Measurements from ENCODE around the gene COX6A2. TPM values are rescaled to one million over a fixed set of nuclear protein-coding genes. Genes with fewer than 3 reads are reported as not detected.
"Not testable (repeated sequence)": the region's sequence is repeated elsewhere in the genome, so short reads cannot be mapped to it uniquely, and the experiment has no call there.

Gene COX6A2
- total RNA-seq, 1 donor from 2014 or later: 16.3 TPM

DNA sequence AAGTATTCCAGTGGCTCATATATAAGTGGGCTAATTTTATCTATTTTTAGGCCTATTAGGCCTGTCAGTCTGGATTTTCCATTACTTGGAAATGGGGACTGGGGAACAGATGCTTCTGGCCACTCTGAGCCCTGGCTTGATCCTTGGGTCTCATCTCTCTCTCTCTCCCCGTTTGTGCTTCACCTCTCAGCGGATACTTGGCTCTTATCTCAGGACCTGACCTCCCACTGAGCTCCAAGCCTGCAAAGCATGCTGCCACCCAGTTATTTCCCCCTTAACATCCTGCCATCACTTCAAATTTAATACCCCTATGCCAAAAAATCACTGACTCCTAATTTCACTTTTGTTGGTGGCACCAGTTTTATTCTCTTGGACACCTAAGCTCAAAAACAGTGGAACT is 10.3 kb upstream of the COX6A2 start:
- DNase-seq: no peak

DNA sequence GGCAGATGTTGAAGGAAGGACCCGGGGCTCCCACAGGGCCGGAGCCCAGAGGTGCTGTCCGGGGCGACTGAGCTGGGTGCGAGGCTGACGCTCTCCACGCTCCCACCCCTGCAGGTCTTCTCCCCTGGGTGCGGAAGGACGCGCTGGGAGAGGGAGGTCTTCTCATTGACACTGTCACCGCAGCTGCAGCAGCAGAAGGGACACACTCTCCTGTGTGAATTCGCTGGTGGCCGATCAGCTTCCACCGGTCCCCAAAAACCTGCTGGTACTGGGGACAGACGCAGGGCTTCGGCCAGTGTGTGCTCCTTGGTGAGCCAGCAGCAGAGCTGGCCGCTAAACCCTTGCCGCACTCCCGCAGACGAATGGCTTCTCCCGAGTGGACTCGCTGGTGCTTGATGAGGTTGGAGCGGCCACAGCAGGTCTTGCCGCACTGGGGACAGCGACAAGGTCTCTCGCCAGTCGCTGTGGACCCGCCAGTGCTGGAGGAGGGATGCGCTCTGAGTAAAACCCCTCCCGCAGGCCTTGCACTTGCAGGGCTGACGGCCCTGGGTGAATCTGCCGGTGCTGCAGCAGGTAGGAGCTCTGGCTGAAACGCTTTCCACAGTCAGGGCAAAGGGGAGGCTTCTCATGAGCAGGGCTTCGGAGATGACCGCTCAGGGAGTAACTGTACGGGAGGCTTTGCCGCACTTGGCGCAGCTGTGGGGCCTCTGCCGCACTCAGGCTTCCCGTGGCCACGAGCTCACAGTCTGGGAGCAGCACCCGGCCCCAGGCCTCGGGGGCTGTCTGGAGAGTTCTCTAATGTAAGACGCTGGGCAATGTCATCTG is 8.3 kb upstream of the COX6A2 start:
- no peak for DNase-seq

DNA sequence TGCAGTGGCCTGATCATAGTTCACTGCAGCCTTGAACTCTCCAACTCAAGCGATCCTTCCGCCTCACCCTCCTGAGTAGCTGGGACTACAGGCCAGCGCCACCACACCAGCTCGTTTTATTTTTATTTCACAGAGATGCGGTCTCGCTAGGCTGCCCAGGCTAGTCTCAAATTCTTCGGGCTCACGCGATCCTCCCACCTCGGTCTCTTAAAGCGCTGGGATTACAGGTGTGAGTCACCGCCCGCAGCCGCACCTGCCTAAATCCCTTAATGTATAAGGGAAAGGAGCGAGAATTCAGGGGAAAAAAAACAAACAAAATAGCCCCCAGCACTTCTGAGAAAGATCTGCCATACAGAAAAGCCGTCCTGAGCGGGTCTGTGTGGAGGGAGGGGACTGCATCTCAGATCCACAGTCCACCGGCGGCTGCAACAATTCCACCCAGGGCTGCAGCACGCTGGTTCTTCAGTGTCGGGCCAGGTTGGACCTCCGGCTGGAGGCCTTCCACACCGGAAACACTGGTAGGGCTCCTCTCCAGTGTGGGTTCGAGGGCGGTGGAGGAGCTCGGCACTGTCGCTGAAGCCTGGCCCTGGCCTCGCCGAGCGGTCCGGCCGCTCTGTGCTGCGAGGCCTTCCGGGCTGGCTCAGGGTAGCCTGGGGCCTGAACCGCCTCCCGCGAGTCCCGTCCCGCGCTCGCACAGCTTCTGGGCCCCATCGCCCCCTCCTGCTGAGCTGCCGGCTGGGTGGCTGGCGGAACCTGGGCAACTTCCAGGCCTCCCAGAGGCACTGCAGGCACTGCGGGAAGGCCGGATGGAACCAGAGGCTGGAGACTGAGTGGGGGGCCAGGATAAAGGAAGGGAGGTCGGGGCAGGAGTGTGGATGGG is 7.4 kb upstream of the COX6A2 start:
- DNase-seq: no peak

DNA sequence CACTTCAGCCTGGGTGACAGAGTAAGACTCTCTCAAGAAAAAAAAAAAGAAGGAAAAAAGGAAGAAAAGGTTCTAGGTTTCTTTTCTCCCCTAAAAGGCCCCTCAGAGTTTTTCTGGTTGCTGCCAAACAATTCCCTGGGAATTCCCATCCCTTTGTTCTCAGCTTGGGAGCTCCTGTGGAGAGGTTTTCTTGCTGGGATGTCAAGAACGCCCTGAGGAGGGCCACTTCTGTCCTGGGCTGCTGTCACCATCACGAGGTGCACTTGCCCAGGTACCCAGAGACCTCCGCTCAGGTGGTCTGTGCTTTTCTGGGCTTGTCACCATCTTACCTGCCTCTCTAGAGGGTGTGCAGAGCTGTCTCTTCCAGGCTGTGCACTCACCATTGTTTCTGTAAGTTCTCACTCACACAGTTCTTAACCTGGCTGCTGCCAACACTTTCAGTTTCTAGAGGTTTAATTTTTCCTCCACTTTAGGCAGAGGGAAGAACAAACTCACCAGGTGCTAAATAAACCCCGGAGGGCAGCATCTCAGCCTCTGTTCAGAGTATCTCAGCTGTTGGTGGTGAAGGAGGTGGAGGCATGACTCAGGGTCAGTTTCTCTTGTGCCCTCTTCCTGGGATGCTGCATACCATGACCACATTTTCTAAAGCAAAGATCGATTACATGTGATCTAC is 2.4 kb upstream of the COX6A2 start:
- DNase-seq: no peak

DNA sequence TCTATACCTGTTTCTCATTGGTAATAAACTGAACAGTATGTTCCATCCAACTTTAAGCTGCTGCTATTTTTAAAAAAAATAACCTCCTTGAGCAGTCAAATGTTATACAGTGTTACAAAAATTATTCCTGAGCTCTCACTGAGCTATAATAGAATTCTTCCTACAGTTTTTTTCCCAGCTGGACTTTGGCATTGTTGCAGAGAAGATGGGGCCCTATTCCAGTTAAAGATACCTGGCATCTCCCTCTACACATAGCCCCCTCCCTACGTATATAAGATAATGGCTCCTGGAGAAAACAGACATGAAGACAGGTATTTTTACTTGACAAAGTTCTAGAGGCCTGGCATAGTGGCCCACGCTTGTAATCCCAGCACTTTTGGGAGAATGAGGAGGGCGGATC is 1.6 kb upstream of the COX6A2 start:
- DNase-seq: no peak

DNA sequence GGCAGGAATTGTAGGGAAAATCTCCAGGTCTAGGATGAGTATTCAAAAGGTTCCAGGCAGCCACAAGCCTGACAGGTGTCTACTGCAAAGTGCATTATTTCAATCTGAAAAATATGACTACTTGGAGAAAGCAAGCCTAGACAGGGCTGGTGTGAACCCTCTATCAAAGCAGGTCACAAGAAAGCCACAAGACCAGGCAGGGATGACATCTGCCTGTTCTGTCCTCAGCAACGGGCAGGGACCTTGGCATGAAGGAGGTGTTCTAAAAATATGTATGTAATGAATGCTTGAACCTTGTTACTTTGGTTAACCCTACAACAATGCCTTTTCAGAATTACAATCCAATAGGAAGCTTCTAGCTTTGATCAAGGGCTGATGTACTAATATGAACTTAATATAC is 1.2 kb upstream of the COX6A2 start:
- no peak for DNase-seq

DNA sequence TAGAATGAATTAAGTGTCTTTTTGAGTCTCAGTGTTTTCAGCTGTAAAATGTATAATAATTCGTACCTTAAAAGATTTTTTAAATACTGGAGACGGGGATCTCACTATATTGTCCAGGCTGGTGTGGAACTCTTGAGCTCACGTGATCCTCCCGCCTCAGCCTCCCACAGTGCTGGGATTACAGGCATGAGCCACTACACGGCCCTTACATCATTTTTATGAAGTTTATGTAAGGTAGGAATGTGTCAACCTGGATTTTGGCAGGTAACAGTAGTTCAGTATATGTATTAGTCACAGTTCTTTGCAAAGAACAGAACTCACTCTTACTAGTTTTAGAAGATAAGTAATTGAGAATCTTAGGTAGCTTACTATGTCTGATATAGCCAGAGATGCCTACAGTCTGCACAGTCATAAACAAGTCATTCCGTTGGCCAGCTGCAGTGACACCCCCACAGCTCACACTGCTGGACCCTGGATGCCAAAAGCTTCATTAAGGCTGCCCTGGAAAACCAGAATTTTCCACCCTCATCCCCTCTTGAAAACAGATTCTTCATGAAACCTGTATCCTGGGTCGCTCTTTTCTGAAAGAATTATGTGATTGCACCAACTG is 583 bp upstream of the COX6A2 start:
- DNase-seq: no peak

DNA sequence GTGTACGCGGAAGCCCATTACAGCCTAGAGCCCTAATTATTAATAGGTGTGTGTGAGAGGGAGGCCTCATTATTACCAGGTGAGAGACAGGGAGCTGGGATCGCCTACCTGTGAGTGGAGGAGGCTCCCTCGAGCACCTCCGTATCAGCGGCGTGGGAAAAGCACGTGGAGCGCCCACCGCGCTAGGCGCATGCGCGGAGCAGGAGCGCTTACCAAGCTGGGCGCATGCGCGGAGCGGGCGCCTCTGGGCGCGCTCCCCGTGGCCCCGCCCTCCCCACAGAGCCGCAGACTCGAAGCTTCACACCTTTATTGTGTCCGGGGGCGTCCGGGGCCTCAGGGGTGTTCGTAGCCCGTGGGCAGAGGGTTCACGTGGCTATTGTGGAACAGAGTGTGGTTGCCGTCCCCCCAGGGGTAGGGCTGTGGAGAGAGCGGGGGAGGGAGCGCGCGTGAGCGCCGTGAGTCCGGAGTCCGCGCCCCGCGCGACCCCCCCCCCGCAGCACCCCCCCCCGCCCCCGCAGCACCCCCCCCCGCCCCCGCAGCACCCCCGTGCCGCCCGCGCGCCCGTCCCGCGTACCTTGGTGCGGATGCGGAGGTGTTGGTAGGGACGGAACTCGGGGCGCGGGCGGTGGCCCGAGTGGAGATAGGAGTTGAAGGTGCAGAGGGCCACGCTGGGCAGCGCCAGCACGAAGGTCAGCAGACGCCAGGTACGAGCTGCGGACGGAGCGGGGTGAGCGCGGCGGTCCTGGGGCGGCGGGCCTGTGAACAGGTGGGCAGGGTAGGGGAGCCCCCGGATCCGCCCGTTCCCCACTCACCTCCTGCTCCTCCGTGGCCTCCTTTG is 500 bp downstream of the COX6A2 start:
- DNase-seq: no peak

DNA sequence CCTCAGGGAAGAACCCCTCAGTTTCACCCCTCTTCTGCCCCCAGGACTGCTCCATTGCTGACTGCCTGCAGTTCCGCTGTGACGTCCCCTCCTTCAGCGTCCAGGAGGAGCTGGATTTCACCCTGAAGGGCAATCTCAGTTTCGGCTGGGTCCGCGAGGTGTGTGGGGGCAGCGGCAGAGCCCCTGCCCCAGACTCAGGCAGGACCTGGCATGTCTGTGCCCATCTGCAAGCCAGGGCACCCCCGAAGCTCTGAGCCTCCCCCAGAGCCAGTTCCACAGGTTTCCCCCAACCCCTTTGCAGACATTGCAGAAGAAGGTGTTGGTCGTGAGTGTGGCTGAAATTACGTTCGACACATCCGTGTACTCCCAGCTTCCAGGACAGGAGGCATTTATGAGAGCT is 4.4 kb downstream of the COX6A2 start:
- no peak for DNase-seq

DNA sequence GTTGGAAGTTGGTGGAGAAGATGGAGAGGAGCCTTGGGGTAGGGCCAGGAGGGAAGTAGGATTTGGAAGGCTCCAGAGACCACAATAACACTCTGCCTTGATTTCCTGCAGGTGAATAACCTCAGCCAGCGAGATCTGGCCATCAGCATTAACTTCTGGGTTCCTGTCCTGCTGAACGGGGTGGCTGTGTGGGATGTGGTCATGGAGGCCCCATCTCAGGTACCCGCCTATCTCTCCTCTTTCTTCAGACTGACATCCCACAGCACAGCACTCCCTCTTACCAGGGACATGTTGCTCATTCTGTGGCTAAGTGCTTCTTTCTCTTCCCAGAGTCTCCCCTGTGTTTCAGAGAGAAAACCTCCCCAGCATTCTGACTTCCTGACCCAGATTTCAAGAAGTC is 4.9 kb downstream of the COX6A2 start:
- no peak for DNase-seq

DNA sequence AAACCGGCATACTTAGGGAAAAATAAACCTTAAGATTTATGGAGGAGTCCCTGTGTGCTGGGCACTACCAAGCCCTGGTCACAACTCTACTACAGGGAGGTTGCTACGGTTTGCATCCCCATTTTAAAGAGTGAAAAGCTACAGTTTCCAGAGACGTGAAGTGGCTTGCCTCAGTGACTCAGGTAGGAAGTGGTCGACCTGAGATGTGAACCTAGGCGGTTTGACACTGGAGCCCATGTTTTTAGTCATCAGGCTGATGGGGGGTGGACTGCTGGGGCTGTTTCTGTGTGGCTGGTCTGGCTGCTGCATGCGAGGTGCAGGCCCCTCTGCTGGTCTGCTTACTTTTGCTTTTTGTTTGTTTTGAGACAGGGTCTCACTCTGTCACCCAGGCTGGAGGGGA is 6.6 kb downstream of the COX6A2 start:
- DNase-seq: no peak

DNA sequence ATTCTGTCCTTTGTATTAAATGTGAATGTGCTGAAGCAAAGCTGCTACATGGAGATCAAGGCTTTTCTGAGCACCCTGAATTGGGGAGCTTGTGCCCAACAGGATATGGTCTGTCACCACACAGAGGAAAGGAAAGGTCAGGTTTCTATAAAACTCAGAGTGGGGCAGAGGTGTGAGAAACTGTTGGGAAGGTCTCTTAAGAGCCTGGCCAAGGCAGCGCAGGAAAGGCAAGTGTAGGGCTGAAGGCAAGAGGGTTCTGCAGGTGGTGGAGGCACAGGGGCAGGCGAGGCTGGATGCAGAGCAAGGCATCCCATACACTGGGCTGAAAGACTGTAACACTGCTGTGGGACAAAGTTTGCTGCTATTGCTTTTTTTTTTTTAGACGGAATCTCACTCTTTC is 8.1 kb downstream of the COX6A2 start:
- DNase-seq: no peak

DNA sequence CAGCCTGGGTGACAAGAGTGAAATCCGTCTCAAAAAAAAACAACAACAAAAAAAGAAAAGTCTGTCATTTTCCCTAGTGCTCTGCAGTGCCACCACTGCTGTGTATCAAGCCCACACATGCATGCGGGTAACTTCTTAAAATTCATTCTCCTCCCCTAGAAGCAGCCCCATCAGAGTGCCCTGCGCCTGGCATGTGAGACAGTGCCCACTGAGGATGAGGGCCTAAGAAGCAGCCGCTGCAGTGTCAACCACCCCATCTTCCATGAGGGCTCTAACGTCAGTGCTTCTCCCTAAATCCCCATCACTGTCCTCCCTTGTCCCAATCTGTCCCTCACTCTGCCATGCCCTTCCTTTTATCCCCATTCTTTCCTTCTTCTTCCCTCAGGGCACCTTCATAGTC is 10.2 kb downstream of the COX6A2 start:
- no peak for DNase-seq

DNA sequence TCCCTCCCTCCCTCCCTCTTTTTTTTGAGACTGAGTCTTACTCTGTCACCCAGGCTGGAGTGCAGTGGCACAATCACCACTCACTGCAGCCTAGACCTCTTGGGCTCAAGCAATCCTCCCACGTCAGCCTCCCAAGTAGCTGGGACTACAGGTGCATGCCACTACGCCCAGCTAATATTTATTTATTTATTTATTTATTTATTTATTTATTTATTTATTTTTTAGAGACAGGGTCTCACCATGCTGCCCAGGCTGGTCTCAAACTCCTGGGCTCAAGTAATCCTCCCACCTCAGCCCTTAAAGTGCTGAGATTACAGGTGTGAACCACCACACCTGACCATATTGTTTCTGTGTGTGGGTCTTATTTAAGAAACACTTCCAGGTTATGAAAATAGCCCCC is 11.1 kb downstream of the COX6A2 start:
- DNase-seq: not testable (repeated sequence)

DNA sequence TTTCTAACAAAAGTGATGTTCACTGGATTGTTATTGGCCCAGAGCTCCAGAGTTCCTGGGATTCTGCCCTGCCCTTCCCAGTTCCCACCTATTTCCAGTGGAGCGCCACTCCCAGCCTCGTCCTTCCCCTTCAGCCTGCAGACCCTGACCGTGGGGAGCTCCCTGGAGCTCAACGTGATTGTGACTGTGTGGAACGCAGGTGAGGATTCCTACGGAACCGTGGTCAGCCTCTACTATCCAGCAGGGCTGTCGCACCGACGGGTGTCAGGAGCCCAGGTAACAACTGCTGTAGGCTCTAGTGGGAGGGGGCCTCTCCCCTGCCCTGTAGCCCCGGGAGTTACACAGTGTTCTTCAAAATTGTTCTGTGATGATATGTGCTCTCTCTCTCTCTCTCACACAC is 11.8 kb downstream of the COX6A2 start:
- no peak for DNase-seq

DNA sequence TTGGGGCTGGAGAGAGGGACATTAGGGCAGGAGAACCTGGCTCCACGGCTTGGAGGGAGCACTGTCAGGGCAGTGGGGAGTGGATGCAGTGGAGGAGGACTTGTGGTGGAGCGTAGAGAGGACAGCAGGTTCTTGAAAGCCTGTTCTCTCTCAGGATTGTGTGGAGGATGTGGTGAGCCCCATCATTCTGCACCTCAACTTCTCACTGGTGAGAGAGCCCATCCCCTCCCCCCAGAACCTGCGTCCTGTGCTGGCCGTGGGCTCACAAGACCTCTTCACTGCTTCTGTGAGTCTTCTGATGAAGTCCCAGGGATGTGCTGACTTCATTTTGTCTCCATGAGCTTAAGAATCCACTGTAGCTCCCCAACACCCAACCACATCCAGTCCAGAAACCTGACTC is 13.5 kb downstream of the COX6A2 start:
- no peak for DNase-seq

DNA sequence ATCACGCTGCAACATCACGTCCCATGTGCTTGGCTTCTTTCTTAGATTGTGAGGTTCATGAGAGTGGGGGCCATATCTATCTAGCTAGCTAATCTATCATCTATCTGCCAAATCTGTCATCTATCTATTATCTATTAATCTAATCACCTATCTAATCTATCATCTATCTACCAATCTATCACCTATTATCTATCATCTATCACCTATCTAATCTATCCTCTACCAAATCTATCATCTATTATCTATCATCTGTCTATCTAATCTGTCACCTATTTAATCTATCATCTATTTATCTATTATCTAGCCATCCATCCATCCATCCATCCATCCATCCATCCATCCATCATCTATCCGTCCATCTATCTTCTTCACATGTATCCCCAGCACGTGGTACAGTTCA is 14.2 kb downstream of the COX6A2 start:
- DNase-seq: no peak

DNA sequence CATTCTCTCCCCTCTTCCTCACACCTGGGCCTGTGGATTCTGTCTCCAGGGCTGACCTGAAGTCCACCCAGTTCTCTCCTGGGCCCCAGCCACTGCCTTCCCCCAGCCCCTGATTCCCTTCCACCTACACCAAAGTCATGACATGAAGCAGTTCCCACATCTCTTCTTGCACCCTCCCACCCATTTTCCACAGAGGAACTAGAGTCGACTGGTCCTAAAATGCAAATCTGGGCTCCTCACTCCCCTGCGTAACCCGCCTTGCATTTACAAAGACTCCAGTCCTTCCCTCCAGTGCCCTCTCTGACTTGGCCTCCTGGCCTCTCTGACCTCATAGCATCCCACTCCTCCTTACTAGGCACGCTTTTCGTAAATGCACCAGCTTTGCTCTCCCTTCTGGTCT is 14.8 kb downstream of the COX6A2 start:
- no peak for DNase-seq

DNA sequence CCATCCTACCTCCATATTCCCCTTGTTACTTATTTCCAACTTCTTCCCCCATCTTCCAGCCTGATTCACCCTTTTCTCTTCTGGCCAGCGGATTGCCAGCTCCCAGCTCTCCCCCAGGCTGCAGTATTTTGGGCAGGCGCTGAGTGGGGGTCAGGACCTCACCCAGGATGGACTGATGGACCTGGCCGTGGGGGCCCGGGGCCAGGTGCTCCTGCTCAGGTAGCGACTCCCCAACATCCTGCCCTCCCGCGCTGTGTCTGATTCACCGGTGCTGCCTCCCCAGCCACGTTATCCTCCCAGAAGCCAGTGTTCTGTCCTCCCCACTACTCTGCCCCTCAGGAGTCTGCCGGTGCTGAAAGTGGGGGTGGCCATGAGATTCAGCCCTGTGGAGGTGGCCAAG is 15.4 kb downstream of the COX6A2 start:
- DNase-seq: no peak

DNA sequence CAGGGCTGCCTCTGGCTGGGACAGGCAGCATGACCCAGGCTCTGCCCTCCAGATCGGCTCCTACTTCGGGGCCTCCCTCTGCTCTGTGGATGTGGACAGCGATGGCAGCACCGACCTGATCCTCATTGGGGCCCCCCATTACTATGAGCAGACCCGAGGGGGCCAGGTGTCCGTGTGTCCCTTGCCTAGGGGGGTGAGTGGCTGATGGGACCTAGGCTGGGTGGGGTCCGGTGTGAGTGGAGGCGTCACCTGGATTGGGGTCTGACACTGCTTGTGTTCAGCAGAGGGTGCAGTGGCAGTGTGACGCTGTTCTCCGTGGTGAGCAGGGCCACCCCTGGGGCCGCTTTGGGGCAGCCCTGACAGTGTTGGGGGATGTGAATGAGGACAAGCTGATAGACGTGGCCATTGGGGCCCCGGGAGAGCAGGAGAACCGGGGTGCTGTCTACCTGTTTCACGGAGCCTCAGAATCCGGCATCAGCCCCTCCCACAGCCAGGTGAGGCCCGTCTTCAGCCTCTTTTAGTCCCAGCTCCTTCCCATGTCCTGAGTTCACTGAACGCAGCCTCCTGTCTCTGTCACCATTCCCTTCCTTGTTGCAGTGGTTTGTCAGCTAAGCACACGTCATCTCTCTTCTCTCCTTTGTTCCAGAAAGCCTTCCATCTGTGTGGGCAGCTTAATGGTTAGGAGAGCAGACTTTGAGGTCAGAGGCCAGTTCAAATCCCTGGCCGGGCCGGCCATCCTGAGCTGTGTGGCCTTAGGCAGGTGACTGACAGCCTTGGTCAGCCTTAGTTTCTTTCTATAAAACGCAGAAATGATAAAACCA is 16.9 kb downstream of the COX6A2 start:
- no peak for DNase-seq

DNA sequence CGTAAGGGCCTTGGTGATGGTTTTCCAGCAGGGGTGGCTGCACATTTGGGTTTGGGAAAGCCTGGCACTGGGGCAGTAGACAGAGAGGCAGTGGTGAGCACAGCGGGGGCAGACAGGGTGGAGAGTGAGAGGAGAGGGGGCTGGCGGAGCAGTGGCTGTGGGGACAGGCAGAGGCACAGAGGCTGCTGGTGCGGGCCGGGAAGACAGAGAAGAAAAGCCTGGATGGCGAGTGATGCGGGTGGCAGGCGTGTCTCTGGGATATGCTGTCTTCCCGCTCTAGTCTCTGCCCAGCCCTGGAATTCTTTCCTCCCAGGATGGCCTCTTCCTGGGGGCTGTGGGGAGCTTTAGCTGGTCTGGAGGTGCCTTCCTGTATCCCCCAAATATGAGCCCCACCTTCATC is 18.1 kb downstream of the COX6A2 start:
- no peak for DNase-seq
